GM21619 (cell line): Measurements from ENCODE around the gene SIRPA.

Source experiments
- ATAC-seq: cut with Tn5 transposase; IDR thresholded peaks from one replicate; pipeline ENCODE4 v1.9.1; 2021; ENCODE audit not compliant: unreplicated experiment

SIRPA gene

DNA sequence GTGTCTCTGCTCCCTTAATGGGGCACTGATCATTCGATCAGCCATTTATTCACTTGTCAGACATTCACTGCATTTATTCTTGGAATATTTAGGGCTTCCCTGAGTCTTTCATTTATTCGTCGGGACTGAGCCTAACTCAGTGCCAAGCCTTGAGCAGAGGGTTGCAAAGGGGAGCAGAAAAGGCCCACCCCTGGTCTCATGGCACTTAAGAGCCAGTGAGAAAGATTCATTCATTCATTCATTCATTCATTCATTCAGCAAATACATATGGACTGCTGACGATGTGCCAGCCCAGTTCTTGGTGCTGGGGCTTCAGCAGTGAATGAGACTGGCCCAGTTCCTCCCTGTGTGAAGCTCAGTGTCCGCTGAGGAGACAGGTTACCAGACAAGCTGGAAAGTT, 36.6 kb downstream of the SIRPA start:
- ATAC-seq = no peak

DNA sequence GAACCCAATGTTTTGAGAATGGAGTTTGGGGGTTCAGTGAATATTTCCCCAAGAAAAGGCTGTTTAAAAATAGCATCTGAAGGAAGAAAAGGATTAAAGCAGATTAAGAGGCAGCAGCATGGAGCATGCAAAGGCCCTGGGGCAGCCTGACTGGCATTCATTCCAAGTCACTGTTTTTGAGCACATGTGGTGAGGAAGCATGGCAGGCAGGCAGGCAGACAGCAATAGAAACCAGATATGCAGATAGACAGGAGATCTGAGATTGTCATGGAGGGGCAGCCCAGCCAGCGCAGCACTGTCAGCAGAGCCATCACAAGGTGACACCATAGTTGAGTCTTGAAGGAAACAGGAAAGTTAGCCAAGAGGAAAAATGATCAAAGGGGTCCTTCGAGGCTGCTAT, 37.8 kb downstream of the SIRPA start:
- ATAC-seq = no peak

DNA sequence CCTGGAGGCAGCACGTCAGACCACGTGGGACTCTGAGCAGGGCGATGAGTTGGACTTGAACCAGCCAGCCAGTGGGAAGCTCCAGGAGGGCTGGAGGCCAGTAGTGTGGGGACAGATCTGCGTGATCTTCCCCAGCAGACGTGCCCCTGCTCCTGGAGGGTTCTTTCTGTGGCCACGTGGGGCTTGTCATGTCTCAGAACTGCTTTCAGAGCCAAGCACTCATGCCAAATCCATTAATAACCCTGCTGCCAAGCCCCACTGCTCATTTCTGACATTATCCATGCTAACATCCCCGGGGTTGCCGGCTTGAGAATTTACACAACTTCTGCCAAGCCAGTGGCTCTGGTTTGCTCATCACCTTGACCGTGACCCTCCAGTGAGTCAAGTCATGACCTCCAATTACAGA, 38.3 kb downstream of the SIRPA start:
- no peak for ATAC-seq

DNA sequence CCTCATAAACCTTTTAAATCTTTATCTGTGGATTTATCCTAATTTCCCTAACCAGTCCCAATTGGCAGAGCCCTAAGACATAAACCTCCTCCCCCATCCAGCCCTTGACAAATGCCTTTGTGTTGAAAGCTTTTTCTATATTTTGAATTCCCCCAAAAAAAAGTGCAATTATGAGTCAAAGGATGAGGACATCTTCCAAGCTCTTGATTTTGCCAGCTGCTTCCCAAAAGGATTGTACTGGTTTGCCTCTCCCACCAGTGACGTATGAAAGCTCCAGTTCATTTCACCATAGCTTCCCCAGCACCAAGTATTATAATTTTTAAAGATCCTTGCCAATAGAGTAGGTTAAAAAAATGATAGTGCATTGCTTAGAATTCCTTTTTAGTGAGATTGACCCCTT, 38.9 kb downstream of the SIRPA start:
- no peak for ATAC-seq

DNA sequence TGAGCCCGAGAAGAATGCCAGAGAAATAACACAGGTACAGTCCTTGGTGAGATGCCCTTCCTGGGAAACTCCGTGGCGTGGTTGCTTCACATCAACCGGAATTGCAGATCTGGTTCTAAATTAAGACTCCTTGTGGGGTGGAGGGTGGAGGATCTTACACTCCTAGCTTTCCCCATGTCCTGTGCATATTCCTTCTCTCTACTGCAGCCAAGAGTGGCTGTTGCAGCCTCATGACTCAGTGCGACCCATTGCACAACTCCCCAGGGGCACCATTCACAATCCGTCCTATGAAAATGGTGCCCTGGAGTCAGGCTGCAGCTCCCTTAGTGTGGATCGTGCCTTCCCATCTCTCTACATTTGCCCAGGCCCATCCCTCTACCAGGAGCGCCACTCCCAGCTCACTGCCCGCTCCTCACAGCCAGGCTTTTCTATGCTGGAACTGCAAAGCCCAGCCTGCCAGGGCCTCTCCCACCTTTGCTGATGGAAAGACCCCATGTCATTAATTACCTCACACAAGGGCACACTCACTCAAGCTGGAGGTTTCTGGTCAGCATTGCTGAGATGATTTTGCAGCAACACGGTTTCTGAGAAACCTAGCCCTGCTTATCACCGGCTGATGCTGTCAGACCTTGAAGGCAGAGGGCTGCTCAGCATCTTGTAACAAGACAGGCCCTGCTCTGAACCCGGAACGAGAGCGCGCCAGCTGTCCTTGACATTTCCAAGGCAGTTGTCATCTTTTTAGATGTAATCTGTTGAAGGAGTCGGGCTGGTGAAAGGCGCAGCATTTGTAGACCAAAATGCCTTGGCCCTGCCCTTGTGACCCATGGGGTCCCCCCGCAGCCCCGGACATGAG, 39.7 kb downstream of the SIRPA start:
- no peak for ATAC-seq

DNA sequence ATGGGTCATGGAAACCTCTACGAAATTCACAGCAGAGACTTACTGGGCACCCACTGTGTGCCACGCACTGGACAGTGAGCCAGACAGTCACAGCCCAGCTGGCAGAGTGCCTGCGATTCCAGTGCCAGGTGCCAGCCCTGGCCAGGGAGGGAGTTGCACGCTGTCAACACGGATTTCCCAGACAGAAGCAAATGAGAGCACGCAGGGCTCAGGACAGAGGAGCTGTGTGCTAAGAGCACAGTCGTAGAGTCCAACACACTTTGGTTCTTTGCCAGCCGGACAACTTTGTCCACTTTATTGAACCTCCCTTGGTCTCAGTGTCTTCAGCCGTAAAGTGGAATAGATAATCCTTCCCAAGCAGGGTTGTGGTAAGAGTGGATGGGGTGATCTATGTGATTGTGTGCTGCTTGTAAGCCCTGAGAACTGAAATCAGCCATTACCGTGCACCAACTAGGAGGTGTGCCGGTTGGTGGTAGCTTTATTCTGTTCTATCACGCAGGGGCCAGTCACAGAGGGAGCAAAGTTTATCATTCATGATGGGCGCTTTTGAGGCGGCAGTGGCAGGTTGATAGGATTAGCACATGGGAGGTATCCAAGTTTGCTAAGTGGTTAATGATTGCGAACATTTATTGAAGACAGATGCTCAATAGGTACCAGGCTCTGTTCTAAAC, 40.6 kb downstream of the SIRPA start:
- ATAC-seq = no peak

DNA sequence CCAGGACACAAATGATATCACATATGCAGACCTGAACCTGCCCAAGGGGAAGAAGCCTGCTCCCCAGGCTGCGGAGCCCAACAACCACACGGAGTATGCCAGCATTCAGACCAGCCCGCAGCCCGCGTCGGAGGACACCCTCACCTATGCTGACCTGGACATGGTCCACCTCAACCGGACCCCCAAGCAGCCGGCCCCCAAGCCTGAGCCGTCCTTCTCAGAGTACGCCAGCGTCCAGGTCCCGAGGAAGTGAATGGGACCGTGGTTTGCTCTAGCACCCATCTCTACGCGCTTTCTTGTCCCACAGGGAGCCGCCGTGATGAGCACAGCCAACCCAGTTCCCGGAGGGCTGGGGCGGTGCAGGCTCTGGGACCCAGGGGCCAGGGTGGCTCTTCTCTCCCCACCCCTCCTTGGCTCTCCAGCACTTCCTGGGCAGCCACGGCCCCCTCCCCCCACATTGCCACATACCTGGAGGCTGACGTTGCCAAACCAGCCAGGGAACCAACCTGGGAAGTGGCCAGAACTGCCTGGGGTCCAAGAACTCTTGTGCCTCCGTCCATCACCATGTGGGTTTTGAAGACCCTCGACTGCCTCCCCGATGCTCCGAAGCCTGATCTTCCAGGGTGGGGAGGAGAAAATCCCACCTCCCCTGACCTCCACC, 42.2 kb downstream of the SIRPA start:
- ATAC-seq = no peak

DNA sequence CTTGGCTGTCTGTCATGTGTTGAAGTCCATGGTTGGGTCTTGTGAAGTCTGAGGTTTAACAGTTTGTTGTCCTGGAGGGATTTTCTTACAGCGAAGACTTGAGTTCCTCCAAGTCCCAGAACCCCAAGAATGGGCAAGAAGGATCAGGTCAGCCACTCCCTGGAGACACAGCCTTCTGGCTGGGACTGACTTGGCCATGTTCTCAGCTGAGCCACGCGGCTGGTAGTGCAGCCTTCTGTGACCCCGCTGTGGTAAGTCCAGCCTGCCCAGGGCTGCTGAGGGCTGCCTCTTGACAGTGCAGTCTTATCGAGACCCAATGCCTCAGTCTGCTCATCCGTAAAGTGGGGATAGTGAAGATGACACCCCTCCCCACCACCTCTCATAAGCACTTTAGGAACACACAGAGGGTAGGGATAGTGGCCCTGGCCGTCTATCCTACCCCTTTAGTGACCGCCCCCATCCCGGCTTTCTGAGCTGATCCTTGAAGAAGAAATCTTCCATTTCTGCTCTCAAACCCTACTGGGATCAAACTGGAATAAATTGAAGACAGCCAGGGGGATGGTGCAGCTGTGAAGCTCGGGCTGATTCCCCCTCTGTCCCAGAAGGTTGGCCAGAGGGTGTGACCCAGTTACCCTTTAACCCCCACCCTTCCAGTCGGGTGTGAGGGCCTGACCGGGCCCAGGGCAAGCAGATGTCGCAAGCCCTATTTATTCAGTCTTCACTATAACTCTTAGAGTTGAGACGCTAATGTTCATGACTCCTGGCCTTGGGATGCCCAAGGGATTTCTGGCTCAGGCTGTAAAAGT, 43.5 kb downstream of the SIRPA start:
- no peak for ATAC-seq

DNA sequence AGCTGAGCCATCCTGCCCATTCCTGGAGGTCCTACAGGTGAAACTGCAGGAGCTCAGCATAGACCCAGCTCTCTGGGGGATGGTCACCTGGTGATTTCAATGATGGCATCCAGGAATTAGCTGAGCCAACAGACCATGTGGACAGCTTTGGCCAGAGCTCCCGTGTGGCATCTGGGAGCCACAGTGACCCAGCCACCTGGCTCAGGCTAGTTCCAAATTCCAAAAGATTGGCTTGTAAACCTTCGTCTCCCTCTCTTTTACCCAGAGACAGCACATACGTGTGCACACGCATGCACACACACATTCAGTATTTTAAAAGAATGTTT, 44.0 kb downstream of the SIRPA start:
- no peak for ATAC-seq

DNA sequence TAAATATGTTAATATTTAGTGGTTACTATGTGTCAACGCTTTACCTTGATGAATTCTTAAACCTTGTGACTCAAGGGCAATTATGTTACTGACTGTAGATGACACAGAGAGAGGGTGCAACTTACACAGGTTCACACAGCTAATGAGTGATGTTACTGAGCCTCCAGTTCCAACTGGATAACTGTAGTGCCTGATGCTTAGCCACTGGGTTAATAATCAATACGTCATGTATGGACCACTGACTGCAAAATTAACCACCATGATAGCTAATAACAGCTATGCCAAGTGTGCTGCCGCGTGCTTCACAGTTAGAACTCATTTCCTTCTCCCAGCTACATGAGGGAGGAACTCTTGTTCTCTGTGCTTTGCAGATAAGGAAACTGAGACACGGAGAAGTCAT, 45.4 kb downstream of the SIRPA start:
- ATAC-seq = no peak

DNA sequence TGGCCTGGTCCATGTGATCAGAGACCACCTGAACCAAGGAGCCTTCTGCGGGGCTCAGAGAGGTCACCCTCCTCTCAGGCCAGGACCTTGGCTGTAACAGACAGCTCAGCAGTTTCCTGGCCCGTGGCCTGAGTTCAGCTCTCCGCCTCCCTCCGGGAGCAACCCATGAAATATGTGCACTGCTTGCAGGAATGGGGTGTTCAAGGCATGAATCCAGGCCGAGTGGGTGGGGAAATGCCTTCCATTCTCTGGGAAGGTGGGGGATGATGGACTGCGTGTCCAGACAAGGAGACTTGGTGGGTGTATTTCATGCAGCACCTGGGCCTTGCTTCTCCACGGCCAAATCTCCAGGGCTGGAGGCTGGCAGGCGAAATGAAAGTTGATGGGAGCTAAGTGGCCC, 46.0 kb downstream of the SIRPA start:
- ATAC-seq = no peak

DNA sequence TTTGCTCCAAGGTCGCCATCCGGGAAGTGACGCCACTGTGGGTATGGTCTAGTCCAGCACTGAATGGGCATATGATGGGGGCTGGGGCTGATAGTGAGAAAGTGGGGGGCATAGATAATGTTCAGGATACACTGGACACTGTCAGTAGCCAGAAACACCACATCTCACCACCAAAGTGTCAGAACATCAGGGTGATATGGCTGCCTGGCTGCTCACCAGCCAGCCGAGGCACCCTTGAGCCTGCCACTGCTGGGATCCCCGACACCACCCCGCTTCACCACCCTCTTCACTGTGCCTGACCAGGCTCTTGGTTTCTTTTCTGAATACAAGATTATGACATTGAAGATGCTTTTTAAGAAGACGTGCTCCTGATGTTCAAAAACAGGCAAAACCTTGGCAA, 46.9 kb downstream of the SIRPA start:
- ATAC-seq = no peak

DNA sequence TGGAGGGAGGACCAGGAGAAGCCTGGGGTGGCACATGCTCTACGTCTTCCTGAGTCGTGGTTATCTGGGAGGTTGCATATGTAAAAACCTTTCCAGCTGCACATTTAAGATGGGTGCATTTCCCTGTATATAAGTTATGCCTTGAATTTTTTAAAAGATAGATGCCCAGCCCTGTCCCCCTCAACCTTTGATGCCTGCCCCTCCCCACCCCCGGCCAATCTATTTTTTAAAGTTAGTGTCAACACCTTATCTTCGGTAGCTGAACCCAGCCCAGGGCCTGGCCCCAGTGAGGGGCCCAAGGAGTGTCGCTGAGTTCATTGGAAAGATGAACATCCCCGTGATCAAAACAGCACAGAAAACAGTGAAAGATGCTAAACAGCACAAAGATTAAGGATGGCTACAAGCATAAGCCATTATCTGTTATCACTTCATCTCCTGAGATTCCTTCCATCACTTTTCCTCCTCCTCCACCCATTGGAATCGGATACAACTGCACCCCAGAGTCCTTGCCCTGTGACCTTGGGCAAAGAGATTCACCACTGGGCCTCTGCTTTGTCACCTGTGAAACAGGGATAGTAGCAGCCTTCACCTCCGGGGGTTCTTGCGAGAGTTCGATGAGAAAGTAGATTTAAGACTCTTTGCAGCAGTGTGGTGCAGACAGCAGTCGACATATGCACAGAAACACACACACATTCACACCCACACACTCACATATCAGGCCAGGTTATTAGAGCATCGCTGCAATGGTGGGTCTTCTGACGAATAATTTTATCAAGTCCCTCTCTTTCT, 47.5 kb downstream of the SIRPA start:
- ATAC-seq = no peak

DNA sequence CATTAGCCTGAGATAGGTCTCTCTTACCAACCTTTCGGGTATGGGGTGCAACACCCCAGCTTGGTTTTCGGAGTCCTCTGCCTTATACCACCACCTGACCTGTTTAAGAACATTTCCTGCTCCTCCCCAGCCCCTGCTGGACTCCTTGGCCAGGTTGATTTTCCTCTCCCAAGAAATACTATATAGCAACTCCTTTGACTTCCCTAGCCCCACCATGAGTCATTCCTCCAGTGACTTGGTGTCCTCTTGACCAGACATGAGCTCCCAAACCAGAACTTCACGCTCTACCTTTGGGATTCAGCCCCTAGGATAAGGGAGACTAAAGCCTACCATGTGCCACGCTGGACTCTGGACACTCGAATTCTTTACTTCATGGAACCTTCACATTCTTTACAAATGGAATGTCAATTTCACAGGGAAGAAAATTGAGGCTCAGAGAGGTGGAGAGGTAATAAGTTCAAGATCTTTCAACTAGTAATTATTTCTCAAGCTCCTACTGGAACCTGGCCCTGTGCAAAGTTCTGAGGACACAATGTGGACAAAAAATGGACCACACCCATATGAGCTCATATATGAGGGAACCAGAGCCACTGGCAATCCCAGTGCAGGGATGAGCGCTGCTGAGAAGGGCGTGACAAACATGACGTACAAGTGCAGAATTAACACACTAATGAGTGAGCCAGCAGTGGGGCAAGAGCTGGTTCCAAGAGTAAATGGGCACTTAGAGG, 48.2 kb downstream of the SIRPA start:
- no peak for ATAC-seq

DNA sequence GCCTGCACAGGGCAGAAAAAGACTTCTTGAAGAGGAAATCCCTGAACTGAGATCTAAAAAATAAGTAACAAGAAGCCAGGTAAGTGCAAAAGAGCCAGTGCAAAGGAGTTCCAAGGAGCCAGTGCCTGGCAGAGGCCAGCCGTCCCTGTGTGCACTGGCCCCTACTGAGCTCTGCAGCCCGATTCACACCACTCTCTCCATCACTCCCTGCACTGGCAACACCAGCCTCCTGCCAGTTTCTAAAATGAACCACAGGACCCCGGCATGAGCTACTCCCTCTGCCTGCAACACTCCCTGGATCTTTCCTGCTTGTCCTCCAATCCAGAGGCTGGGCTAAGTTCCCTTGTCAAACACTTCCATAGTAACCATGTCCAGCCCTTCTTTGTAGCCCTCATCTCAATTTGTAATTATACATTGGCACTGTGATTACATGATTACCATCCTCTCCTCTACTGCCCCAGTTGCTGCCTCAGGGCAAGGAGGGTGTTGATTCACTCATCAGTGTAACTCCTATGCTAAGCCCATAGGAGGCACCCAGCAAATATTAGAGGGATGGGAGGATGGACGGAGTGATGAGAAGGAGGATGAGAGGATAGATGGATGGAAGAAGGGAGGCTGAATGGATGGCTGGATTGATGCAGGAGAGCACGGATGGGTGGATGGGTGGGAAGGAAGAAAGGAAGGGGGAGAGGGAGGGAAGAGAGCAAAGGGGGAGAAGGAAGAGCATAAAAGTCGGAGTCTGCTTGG, 49.3 kb downstream of the SIRPA start:
- no peak for ATAC-seq

DNA sequence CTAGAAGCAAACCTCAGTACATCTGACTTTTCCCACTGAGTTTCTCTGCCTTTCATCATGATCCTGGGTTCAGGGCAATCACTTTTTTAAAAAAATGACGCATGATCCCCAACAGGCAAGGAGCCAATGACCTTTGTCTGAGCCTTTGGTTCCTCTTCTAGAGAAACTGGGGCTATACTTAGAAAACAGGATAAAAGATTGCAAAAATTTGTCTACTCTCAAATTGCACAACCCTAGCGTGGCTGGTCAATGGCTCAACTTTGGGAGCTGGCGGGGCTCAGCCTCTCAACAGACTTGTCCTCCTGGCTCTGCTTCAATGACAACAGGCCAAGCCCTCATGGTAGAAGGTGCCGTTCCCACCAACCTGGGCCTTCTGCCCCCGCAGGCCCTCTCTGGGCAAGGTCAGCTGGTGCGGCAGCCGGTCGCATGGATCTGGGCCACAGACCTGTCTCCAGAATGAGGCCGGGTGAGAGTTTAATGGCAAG, 50.0 kb downstream of the SIRPA start:
- no peak for ATAC-seq

DNA sequence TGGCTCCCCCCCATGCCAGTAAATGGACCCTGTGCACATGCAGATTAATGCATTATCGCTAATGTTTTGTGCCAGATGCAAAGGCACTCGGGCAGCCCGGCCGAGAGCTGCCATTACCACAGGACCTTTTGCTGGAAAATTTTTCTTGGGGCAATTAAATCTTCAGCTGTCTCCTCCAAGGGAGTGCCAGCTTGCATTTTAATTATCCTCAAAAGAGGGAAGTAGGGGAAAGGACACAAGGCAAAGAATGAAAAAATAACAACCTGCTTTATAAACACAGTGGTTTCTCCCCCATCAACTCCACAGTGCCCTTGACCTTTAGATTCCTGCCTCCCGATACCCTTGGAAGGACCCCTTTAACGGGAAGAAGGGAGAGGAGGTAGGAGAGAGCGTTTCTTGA, 50.5 kb downstream of the SIRPA start:
- no peak for ATAC-seq

DNA sequence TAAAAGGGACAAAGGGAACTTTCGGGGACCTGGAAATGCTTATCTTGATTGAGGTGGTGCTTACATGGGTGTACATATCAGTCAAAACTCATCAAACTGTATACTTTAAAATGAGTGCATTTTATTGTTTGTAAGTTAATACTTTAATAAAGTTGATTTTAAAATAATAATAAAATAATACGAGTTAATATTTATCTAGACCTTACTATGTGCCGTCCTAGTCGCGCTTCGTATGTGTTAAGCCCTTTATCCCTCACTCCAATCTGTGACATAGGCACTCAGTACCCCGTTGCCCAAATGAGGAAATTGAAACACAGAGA, 51.2 kb downstream of the SIRPA start:
- no peak for ATAC-seq

DNA sequence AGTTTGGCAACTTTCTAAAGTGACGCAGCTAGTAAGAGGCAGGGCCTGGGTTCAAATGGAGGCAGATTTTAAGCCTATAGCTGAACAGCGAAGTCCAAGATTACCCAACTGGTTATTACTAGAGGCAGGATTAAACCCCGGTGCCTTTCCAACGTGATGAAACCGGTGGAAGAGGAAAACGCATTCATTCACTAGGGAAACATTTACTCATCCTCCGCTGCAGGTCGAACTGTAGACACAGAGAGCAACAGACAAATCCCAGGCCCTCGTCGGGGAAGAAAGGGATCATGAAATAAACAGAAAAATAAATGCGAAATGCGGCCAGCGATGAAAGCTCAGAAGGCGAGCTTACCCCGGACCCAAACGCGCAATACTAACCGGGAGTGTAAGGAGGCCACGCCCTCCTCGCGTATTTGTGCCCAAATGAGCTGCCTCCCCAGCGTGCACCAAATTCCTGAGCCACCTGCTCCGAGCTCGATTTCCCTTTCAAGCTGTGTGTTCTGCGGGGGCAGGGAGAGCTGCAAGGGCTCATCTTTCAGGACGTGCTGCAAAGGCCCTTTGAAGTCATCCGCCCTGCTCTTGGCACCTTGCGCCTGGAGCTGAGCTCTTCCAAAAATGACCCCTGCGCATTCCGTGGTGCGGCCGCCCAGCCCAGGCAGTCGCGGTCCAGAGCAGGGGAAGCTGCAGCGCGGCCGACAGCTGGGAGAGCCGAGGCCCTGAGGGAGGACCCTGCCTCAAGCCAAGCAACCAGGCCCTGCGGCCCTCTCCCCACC, 51.7 kb downstream of the SIRPA start:
- ATAC-seq = no peak
